NK-92 (cell line): Measurements from ENCODE around the gene TVP23C.

Source experiments
- DNase-seq: peaks from one replicate; lab custom pipeline; 2025; ENCODE audit not compliant: unreplicated experiment; lab: John Stamatoyannopoulos, UW

TVP23C gene

DNA sequence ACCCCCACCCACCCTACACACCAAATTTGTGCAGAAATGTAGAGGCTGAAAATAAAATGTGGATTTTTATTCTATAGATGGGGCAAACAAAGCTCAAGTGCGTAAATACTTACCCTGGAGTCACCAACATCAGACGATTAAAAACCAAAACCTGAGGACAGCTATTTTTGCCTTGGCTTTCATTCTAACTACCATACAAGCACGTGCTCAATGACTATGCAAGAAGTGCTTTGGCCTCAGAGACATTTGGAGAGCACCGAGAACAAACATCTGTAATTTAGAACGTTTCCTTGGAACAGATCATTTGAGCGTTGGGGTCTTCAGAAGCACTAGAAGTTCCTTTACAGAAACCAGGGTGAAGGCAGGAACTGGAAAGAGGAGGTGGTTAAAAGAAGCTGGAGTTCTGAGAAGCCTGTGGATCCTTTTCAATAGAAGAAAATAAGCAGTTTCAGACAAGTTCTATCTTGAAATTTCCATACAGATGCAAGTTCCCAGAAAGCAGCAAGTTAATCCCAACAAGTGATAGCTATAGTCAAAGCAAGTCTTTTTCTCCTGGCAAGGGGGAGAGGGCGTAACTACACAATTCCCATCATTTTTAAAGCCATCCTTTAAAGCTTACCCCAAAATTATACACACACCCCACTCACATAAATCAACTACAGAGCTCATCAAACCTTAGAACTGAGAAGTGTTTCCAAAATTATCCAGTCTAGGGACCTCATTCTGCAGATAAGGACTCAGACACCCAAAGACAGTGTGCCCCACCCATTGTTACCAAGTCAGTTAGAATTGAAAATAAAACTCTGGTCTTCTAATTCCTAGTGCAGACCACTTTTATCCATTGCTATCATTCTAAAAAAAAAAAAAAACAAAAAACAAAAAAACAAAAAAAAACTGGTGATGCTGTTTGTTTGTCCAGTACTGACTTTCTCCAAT lies 66.3 kb downstream of the TVP23C start:
- no peak for DNase-seq

DNA sequence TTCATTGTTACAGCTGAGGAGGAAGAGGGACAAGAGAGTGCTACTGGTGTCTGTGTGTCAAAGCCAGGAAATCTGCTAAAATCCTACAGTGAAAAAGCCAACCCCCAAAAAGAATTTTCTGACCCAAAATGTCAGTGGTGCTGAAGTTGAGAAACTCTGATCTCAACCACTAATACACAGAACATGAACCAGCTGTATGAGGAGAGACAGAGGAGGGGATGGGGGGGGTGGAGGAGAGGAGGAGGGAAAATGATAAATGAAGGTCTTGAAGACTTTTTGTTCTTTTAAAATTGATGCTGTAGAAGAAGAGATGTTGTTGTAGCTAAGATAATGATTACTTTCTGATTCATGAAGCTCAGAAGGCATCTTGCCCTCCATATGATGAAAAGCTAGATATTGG lies 68.5 kb downstream of the TVP23C start:
- no peak for DNase-seq

DNA sequence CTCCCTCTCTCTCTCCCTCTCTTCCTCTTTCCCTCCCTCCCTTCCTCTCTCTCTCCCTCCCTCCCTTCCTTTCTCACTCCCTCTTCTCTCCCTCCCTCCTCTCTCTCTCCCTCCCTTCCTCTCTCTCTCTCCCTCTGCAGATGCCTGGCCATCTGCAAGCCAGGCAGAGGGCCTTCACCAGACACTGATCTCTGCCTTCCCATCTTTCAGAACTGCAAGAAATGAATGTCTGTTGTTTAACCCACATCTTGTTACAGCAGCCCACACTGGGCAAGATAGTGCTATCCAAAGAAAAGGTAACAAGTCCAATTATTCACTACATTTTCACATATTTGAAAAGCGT lies 69.6 kb downstream of the TVP23C start:
- no peak for DNase-seq

DNA sequence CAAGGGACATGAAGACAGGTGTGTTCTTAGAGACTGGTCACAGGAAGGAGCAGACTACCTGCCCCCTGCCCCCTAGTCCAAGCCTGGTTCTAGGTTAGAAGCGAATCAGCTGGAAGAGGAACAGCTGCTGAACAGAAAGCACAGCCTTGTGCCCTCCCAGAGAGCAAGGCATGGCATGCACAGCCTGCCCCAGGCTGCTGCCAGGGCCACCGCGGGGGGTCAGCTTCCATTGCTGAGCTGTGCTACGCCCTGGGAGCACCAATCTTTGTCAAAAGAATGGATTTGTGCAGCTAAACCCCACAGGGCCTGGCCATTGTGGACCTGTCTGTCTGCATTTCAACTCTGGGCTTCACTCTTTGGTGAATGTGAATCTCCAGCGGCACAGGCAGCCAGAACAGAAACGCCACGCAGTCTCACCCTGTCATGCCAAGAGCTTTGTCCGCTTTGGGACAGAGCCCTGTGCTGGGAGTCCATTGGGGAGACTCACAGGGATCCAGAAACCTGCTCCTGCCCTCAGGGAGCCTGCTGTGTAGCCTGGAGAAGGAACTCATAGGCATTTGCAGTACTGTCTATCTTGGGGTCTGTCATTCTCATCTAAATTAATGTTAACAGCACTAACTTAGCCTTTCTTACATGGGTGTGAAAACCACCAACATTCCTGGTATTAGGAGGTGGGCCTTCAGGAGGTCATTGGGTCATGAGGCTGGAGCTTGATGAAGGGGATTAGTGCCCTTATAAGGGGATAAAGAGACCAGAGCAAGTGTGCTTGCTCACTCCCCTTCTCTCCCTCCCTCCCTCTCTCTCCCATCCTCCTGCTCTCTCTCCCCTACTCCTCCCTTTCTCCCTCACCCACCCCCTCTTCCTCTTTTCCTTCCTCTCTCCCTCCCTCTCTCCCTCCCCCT lies 70.2 kb downstream of the TVP23C start:
- no peak for DNase-seq

DNA sequence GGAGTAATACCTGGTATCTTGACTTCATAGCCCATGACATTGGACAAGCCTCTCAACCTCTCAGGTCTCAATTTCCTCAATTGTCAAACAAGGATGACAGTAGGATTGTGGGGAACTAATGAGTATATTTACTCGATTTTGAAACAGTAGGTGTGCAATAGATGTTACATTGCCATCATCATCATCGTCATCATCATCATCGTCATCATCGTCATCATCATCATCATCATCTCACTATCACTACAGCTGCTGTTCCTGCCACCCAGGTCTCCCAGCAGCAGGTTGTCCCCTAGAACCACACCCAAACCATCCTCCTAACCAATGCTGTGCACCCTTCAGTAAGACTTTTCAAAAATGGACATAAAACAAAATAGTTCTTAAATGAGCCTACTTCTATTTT lies 71.1 kb downstream of the TVP23C start:
- DNase-seq, result no peak

DNA sequence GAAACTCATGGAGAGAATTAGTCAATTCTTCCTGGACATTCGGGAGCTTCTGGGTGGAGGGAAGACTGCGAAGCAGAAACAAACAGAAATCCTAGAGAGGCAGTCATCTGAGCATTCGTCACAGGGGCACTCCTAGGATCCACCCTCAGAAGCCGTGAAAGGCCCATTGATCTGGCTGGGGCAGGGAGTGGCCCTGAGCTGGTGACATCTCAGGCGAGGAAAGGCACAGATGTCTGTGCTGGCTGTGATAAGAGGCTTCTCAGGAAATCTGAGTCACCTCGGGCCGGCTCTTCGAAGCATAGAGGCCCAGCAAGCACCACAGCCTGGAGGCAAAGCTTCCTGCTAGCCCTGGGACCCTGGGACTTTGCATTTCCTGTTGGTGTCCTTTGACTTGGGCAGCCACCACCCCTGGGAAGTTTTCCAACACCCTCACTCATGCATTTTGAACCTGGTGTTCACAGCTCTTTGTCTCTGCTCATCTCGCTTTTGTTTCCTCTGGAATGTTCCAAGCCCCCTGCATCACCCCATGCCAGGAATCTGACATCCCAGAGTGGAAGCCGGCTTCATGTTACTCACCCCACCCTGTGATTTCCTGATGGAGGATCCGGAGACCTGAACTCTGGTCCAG lies 72.5 kb downstream of the TVP23C start:
- no peak for DNase-seq

DNA sequence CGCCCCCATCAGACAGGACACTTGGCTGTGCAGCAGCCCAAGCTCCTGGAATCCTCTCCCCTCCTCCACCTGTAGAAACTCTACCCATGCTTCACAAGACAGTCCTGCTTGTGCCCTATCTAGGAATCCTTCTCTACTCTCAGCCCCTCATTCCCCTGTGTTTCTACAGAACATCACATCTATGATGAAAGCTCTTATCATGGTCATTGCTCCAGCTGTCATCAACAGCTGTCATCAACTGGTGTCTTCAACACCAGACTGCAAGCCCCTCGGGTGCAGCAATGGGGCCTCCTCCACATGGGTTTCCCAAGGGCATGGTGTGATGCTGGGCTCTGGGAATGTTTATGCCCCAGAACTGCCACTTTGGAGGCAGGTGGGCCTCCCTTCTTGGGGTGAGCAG lies 74.7 kb downstream of the TVP23C start:
- no peak for DNase-seq

DNA sequence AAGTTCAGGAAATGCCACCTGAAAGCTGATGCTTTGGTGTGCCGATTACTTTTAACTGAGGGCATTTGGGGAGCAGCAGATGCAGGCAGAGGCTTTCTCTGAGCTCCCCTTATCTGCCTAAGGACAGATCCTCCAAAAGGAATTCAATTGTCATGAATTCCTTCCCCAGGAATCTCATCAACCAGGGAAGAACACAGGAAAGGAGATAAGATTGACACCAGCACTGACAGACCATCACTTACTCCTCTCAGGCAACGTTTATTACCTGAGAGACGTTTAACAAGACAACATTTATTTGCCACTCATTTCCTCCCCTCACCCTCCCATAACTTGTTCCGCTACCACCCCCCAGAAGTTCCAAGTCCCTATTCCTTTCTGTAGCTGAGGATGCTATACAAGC lies 78.2 kb downstream of the TVP23C start:
- no peak for DNase-seq

DNA sequence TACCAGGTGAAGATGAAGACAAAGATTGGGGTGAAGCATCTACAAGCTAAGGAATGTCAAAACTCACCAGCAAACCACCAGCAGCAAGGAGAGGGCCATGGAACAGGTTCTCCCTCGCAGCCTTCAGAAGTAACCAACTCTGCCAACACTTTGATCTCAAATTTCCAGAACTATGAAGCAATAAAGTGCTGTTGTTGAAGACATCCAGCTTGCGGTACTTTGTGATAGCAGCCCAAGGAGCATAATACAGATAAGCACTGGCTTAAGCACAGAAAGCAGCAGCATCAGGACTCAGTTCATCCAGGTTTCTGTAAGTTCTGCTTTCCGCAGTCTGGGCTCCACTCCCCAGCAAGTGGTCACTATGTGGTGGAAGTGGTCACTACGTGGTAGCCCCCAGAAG lies 79.9 kb downstream of the TVP23C start:
- DNase-seq, result no peak

DNA sequence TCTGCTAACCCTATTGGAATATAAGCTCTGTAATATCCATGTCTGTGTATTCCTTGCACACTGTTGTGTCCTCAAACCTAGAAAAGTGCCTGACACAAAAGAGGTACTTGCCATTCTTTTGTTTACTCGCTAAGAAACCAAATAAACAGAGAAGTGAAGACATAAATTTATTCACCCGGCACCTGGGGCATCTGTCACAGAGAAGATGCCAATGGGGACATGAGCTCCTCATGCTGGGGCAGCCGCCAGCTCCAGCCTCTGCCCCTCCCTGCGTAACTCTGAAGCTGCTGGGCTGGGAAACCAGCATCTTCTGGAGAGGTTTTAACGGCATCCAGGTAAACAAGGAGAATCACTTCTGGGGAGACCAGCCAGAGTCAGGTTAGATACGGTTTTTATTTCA lies 80.8 kb downstream of the TVP23C start:
- no peak for DNase-seq

DNA sequence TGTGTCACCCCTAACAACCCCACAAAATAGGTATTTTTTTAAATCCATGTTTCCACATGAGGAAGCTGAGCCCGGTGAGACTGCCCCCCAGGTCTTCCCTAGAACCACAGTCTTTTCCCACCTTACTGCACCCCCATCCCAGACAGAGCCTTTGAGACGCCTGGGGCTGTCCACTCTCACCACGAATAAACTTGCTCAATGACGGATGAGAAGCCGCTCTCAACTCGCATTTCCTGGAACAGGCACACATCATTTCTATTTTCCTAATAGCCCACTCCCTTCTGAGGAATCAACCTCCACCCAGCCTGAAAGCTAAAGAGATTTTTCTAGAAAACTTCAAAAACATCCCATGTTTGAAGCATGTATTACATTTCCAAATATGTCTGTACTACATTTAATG lies 81.8 kb downstream of the TVP23C start:
- DNase-seq, result no peak

DNA sequence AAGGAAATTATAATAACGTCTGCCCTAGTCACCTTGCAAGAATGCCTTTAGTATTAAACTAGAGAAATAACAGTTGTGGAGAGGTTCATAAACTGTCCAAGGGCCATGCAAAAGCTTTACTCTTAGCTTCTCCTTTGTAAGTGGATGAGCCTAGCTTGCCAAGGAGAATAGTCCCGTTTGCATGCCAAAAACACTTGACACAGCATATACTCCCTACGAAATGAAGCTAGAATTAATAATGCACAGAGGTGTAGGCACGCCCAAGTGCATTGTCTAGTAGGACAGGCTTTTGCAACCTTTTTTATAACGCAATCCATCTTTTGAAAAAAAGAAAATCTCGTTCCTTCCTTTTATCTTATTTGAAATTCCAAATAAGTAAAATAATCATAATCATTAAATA lies 83.1 kb downstream of the TVP23C start:
- DNase-seq, result no peak

DNA sequence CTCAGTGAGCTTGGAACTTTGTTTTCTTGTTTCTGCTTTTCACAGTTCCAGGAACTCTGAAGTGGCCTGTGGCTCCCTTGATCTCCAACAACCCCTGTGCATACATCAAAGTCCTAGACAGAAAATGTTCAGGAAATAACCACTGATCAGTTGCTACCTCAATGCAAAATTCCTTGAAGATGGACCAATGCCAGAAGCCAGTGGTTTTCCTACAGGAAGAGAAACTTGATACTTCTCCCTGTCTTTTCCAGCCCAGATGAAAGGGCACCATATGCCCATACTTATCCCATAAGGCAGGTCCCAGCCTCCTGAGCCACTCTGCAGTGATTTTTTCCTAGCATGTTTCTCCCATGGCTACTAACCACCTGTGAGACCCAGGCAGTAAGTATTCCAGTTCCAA lies 83.6 kb downstream of the TVP23C start:
- no peak for DNase-seq

DNA sequence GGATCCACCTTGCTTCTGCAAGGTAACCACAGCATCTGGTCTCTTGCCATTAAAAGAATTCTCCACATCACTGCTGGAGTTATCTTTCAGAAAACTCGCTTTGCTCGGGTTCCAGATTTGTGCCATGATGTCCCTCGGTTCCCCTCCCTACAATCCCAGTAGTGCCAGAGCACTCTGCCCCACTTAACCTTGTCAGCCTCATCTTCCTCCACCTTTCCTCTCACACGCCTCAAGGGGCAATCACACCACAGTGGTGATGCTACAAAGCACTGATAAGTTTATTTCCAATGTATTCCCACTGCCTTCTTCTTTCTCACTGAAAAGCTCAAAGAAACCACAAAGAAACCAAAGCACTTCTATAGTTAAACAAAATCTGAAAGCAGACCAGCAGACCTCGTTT lies 84.4 kb downstream of the TVP23C start:
- DNase-seq, result no peak

DNA sequence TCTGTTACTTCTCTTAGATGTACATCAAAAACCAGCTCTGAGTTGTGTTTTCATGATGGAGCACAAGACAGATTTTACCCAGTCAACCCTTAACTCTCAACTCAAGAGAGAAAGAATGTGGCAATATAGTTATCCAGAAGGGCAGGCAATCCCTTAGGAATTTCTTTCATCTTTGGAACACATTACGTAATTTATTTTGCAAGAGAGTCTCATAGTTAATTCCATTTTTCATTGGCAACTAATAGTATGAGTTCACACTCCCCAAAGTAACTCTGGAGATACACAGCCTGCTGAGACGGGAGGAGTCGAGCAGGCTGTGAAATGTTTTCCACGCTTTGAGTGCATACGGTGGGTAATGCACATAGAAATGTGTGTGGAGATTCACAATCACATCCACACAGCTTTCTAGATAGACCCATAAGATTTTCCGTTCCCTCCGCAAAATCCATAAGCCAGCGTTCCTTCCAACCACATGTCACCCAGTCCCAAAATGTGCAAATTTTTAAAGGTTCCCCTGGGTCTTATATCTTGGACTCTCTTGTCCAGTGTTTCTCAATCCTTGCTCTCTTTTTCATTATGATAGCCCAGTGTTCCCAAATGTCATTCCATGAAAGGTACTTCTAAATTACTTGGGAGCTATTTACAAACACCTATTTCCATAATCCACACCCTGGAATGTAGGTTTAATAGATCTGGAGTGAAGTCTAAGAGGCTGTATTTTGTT lies 87.5 kb downstream of the TVP23C start:
- no peak for DNase-seq

DNA sequence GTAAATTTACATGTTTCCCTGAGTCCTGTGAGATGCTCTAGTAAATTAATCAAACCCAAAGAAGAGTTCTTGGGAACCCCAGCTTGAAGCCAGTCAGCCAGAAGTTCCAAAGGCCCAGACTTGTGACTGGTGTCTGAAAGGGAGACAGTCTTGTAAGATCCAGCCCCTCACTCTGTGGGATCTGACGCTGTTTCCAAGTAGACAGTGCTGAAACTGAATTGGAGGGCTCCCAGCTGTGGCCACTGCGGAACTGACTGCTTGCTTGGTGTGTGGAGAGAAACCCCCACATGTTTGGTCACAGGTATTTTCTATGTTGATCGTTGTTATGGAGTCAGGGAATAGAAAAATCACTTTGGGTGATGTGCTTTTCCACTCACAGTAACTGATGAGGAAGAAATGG lies 90.4 kb downstream of the TVP23C start:
- DNase-seq, result no peak

DNA sequence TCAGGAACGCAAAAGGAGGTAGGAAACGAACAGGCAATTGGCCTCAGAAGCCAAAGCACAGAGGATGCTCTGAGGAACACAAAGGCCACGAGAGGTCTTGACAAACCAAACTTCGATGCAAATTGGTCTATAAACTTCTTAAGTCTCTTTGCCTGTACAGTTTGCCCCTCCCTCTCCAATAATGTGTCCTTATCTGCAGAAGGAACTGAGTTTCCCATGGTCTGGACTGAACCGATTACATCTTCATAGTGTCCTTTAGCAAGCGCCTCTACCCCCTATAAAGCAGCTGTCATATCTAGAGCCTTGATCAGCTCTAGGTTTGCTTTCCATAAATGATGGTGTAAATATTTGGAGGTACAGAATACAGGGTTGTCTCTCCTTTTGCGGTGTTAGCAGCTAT lies 92.7 kb downstream of the TVP23C start:
- DNase-seq, result no peak

DNA sequence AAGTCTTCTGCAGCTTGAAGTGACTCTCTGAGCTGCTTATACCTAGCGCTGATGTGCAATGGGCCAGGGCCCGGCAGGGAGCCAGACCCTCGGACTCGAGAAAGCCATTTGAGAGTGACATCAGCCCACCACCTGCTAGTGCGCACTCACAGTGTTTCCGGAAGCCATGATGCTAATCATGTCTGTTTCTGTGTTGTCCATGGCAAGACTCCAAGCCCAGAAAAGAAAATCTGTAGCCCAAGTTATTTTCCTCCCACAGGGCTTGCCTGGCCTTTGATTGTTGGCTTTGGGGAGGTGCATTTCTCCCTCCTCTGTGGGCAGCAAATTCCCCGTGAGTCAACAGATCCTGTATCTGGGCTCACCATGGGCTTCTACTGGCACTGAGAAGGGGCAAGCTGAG lies 94.0 kb downstream of the TVP23C start:
- DNase-seq, result no peak

DNA sequence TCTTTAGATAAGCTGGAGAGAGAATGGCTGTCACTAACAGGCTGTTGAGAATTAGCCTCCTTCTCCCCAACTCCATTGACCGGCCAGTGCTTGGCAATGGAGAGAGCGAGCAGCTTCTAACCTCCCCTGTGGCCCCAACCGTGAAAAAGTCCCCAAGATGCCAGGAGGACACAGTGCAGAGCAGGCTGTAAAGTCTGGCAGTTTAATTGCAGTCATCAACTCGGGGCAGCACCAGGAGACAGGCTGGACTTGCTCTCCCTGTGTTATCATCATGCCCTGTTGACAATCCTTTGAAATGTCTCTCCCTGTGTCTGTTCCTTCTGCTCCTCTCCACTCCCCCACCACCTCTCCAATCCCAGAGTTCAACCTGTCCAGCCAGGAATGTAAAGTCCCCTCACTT lies 95.2 kb downstream of the TVP23C start:
- no peak for DNase-seq

DNA sequence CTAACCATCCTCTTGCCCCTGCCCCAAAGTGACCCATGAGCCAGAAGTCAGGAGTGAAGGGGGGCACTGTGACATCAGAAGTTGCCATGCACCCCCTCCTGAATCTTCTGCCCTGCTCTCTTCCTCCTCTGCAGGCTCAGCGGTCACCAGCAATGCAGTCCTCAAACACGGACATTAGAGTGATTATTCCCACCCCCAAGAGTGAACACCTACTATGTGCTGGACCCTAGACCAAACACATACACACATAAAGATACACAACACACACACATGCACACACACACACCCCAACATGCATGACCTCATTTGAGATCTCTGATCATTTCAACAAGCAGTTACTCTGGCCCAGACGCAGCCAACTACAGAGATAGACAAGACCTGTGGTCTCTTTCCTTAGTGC lies 95.7 kb downstream of the TVP23C start, which contains the start of gene CDRT4:
CDRT4 (minus strand) TSS at position 30 of the 400 bp plus-strand sequence. CDS start 27,383 bp downstream, outside the sequence.
- DNase-seq, result no peak

DNA sequence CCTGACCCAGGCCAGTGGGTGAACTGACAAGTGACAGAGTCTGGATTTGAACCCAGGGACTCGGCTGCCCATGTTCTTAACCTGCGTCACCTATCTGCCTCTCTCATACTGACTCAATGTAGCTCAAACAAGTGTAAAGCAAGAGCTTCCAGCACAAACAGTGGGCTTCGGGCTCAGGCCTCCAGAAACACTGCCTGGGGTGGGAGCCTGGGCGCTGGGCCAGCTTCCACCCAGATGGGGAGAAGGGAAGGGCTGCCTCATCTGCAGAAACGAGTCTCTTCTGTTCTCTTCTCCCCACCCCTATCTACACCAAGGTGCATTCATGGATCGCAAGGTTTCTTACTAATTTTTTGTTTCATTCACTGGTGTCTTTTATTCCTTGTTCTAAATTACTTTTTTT lies 97.2 kb downstream of the TVP23C start:
- no peak for DNase-seq
